Activated CD4-positive, alpha-beta T cell treated with anti-CD3 and anti-CD28 coated beads, Interleukin-2, amount 50 U/mL, for 48 hours (primary cell): ENCODE measurements around the gene NPVF.

Source experiments
- DNase-seq, 2 experiments: peaks; one replicate each; pipeline ENCODE4 v3.0.0-alpha.2; 2020

Gene NPVF, protein sequence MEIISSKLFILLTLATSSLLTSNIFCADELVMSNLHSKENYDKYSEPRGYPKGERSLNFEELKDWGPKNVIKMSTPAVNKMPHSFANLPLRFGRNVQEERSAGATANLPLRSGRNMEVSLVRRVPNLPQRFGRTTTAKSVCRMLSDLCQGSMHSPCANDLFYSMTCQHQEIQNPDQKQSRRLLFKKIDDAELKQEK

DNA sequence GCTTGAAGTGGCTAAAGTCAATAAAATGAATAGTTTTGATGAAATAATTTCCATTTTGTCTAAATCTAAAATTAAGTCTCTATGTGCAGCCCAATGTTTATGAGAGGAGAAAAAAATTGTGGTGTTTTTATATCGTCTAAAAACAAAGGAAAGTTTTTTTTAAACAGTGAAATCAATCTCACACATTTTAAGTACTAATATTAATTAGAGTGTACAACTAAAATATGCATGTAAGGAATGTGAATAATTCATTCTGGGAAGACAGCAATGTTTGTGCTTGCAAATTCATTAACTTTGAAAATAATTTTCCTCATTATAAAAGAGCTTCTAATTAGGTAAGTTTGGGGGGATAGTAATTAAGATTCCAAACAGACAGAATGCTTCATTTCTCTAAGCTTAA lies at the start of gene NPVF:
Gene NPVF, minus strand, starts transcription at position 101 of the 400 bp plus-strand sequence. Its CDS starts 47 bp downstream, at position 54.
- DNase-seq, result no peak

GRCh38 chr7:25272265-25272664 lies 44.0 kb upstream of the NPVF start:
- no peak for DNase-seq

- no peak for DNase-seq
These were observed 35.1 kb upstream of the NPVF start for GRCh38 chr7:25263337-25263736.

DNA sequence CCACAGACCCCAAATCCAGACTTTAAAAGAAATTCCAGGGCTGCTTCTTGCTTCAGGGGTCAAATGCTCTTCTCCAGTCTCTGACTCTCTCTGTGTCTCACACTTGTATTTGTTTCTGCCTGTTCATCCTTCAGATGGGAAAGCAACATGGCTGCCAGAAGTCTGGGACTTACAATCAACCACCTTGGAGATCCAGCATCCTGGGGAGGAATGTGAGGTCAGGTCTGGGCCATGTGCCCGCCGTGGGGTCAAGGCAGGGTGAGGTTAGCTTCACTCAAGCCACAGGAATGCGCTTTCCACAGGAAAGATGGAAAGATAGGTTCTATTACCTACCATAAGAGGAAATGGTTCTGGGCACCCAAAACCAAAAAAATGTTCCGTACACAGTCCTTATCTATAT lies 34.3 kb upstream of the NPVF start:
- no peak for DNase-seq

- DNase-seq, result no peak
These were observed 33.4 kb upstream of the NPVF start for GRCh38 chr7:25261545-25262140.

DNA sequence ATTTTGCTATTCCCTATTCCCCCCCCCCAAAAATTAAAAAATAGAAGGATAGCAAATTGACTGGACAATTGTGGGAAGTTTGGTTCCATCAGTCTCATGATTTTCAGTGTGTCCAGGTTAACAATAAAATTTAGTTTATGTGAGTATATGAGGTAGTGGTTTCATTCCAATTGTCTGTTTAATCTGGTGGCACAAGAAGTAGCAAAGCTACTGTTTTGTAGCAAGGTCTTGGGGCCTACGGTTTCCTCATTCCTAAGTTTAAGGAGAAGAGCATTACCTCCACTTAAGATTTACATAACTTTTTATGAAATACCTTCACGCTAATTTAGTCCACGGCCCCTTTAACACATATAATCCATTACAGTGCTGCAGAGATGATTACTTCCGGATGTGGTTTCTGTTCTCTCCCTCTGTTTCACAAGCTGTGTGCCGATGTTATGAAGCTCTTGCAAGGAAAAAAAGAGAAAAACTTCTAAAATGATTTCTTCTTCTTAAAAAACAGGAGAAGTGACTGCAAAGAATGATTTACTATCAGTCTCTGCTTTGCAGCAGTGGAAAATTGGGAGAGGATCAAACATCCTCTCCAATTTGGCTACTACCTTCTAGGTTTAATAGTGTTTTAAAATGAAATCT lies 32.7 kb upstream of the NPVF start:
- no peak for DNase-seq

- DNase-seq, result peak; percentile 56 to 71
These were observed 31.4 kb upstream of the NPVF start for GRCh38 chr7:25259487-25260243.

DNA sequence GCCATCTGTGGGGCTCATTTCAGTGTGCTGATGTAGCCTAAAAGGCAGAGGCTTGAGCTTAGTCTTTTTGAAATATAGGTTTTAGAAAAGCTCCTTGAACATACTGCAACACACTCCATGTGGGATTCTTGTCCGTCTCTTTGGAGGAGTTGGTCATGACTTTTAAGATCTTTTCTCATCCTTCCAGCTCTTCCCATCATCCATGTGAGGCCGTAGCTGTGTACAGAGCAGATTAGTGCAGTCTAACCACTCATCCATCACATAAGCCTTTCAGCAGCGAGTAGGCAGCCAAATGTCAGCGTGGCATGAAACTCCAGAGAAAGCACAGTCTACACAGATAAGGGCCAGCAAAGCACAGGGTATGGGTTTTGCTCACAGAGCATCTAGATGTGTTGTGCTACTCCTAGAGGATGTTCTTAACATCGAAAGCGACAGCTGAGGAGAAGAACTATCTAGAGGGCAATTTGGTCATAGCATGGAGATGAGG lies 28.1 kb upstream of the NPVF start:
- DNase-seq, result no peak

DNA sequence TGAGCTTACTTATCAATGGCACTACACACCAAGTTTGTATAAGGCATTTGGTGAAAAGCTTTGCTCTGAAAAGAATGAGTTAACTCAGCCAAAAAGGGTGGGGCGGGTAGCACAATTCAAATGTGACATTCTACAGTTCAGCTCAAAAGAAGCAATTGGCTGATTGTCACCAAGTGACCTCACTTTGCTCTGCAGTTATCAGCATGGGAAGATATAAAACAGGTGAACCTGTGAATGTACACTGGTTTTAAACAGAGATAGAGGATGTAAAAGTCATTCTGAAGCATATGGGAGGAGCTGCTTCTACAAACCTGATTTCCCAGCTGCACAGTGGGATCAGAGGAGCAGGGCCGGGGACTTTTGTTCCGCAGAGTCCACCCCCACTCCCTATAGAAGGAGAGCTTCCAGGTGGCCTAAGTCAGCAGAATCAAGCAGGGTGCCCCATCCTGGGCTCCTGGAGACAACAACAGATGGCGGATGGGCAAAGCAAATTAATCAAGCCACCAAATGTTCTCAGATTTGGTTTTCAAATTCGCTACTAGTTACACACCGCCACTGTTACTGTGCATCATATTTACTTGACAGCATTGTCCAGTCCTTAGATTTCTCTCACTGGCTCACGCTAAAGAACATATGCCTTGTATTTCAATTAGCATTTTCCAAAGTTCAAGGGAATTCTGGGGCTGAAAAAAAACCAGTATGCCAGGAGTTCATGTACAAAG lies 27.5 kb upstream of the NPVF start:
- no peak for DNase-seq

- no peak for DNase-seq
These were observed 26.3 kb upstream of the NPVF start for GRCh38 chr7:25254604-25255003.

- no peak for DNase-seq
These were observed 25.4 kb upstream of the NPVF start for GRCh38 chr7:25253714-25254113.

DNA sequence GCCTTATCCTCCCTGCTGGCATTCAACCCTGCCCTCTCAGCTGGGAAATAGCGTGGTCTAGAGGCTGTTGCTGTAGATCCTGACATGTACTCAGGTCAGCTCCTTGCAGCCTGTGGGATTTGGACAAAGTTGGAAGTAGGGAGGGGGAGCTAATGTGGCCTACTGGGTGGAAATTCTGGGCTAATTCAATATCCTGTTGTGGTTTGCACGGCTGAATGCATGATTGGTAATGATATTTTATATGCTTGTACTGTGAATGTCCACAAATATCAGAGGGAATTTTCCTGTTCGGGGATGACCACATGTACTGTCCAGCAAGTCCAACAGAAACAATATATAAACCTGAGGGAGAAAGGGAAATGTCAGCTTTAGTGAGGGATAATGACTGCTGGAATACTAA lies 22.1 kb upstream of the NPVF start:
- DNase-seq, result no peak

GRCh38 chr7:25249772-25250171 lies 21.5 kb upstream of the NPVF start:
- no peak for DNase-seq

DNA sequence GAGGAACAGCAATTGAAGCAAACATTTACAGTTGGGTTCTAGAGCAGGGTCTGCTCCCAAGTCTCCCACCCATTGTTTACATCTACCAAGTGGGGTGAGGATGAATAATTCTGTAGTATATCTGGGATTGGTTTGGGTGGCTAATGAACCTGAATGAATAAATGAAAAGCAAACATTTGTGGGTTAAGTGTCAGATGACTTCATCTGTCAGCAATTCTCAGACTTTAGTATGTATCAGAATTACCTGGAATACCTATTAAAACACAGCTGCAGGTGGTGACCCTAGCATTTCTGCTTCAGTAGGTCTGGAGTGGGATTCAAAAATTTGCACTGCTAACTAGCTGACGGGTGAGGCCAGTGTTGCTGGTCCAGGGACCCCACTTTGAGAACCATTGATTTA lies 18.0 kb upstream of the NPVF start:
- no peak for DNase-seq

DNA sequence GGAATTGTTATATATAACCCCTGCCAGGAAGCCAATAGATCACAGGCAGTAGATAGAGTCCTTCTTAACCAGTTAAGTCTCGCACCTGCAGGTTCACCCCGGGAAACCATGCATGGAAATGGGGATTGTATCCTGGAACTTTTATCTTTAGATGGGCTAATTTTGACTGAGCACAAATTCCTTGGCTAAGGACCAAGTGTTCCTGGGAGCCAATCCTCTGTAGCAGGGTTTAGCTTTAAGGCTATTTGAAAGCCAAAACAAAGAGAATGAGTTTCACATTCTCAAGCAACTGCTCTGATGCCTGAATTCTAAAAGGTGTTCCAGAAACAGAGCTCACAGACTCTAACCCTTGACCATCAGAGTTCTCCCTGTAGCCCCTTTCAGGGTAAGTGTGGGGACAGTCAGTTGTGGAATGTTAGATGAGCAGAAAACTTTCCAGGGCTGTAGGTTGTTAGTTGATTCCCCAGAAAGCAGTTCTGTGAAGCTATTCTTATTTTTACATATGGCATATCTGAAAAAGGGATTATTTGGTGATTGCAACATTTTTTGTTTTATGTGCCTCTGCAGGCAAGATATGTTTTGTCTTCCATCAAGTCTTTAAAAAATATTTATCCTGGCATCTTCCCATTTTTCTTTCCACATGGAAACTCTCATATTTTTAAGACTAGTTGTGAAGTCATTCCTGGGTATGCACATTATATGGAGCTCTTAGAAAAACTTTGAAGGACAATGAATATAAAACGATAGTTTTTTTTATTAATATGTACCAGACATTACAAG lies 16.2 kb upstream of the NPVF start:
- DNase-seq, result no peak

DNA sequence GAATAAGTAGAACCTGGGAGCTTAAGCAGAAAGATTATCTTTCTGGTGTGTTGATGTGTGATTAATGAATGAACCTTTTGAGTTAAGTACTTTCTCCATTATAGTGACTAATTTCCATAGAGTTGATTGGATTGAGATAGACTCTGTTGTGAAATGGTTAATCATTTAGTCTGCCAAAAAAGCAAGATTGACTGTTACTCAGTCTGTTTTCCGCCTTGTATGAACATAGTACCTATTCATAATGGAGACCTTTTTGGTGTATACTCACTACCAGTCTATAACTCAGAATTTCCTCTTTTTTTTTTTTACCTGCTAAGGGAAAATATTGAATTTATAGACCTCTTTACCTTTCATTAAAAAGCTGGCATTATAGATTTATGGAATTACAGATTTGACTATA lies 14.4 kb upstream of the NPVF start:
- no peak for DNase-seq

DNA sequence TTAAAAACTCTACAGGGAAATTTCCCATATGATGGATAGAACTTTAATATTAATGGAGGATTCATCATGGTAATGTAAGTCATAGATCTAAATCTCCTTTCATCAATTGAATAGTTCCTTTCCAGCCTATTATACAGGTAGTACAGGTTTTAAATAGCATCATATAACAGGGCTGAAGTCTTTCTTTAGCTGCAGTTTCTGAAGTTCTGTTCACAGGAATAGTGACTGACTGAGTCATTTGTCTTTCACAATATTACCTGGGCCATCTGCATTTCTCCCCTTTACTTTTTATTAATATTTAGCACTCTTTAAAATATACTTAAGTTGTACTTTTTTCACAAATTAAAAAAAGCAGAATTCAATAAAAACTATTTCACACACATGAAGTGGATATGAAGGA lies 12.6 kb upstream of the NPVF start:
- no peak for DNase-seq

DNA sequence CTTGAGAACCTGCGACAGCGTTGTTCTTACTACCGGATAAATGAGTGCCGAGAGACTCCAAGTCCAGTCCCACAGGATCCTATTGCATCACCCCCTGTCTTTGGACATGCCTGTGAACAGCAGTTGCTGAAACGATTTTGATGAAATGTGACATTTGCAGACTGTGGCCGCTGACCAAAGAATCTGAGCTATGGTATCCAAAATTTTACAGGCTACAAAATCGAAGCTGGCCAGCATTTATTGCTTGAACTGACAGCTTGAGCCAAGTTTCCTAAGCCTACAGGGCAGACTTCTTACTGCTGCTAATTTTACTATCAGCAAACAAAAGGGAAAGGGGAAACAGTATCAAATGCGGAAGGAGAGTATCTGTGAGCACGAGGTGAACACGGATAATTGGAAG lies 12.1 kb upstream of the NPVF start:
- DNase-seq, result no peak

DNA sequence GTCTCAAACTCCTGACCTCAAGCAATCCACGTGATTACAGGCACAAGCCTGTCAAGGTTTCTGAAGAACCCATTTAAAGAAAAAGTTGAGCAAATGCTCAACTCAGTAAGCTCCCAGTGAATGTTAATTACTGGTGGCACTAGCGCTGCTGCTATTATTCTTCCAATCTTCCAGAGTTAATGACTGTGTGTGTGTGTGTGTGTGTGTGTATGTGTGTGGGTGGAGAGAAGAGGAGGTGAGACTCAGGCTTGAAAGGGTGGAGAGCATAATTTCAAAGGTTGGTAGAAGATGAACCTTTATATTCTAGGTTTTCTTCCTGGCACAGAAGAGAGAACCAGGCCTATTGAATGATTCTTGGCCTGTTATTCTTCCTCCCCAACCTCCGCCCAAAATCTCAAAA lies 11.6 kb upstream of the NPVF start:
- DNase-seq, result no peak

DNA sequence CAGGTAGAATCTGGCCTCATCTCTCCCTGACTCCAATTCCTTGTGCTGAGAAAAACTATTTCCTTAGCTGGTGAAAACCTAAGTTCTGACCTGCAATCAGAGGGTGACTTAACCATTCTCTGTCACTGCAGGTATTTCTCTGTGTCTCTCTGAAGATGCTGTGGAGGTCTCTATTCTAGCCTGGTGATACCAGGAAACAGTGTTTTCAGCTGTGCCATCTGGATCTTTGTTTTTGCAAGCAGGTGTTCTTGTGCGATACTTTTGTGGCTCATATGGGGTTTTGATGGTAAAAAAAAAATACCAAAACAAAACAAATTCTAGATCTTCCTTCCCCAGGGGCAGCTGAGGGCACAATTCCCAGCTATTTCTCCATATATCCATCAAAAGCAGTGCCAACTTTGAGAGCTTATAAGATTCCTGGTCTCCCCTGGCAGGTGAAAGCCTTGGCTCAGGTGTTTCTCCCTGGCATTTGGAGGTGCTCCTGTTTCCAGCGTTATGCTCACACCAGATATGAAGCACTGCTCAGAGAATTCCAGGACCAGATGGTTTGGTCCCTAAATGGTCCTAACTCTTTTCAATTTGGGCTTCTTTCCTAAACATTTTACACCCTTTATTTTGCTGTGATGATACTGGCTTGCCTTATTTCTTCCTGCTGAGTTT lies 9.9 kb upstream of the NPVF start:
- no peak for DNase-seq

DNA sequence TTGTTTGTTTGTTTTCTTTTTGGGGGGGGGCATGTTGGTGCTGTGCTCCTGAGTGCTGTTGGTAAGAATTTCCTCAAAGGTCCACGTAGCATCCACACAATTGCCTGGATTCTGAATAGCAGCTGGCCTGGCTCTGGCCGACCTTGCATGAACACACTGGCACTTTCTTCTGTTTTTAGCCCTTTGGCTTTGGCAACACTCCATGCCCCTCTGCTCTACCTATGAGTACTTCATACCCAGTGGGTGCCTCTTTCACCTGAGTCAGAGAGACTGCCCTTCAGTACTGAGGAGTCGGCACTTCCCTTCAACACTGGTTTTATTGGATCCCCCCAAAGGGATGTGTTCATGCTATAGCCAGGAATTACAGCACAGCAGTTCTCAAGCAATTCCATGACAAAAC lies 7.2 kb upstream of the NPVF start:
- no peak for DNase-seq

- no peak for DNase-seq
These were observed 6.0 kb upstream of the NPVF start for GRCh38 chr7:25234336-25234735.
